Activated T-cell treated with anti-CD3 and anti-CD28 coated beads, Interleukin-2, amount 50 U/mL, for 1 hour (primary cell): ENCODE measurements around the gene CASP8.
"Not testable (repeated sequence)": the region's sequence is repeated elsewhere in the genome, so short reads cannot be mapped to it uniquely, and the experiment has no call there.

Experiments used
- DNase-seq: peaks from one replicate; pipeline ENCODE4 v3.0.0-alpha.2; 2020

The CASP8 gene

DNA sequence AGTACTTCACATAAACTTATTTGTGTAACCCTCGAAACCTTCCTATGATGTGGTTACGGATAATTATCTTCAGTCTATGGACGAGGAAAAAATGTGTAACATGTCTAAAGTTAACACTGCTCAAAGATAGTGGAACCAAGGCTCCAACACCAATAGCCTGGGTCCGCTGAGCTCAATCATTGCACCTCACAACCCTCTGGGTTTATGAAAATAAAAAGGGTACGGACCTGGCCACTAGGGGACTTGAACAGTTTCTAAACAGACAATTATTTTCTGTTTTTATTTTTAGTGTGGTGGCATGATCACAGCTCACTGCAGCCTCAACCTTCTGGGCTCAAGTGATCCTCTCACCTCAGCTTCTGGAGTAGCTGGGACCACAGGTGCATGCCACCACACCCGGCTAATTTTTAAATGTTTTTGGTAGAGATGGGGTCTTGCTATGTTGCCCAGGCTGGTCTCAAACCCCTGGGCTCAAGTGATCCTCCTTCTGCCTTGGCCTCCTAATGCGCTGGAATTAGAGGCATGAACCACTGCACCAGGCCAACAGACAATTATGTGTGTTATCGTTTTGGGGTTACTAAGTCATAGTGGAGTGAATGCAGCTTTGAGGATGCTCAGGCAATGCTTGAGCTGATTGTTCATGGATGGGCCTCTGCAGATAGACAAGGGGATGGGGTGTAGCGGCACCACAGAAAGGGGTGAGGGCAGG lies 10.1 kb downstream of the CASP8 start:
- no peak for DNase-seq

DNA sequence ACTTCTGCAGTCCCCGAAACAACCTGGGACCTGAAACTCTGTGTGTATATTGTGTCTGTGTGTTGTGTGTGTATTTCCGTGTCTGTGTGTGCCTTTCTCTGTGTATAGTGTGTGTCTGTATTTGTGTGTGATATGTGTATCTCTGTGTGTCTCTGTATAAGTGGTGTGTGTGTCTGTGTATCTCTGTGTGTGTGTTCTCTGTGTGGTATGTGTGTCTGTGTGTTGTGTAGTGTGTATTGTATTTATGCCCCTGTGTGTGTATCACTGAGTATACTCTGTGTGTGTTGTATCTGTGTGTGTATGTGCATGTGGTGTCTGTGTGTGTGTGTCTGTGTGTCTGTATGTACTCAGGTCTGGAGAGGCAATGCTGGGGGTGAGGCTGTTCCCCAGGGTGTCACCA lies 11.6 kb downstream of the CASP8 start:
- no peak for DNase-seq

DNA sequence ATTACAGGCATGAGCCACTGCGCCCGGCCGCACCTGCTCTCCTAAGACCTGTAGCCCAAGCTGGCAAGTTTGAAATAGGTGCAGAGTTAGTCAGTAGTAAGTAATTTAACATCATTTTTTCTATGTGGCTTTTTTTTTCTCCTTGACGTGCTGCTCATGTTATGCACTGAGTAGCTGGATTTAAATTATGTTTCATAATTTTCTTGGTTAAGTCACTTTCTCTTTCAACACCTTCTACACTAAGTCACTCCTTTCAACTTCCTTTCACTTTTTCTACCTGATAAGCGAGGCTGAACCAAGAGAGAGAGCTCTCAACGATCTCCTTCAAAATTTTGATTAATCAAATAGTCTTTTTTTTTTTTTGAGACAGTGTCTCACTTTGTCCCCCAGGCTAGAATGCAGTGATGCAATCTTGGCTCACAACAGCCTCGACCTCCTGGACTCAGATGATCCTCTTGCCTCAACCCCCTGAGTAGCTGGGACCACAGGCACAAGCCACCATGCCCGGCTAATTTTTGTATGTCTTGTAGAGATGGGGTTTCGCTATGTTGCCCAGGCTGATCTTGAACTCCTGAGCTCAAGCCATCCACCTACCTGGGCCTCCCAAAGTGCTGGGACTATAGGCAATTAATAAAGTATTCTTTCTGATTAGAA lies 13.1 kb downstream of the CASP8 start:
- DNase-seq = no peak

DNA sequence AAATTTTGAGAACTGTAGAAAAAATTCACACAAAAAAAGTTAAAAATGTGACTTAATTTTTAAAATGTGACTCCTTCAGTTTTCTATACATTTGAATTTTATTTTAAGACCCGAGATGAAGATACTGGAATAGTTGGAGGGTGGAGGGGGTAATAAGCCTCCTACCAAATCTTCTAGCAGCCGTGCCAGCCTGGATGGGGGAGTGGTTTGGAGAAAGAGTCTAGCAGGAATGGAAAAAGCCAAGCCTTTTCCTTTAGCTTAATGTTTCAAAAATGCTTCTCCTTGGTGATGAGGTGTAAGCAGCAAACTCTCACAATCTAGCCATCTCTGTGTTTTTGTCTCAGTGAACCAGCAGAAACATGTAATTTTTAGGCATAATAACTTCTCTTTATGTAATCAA lies 14.7 kb downstream of the CASP8 start:
- DNase-seq = no peak

DNA sequence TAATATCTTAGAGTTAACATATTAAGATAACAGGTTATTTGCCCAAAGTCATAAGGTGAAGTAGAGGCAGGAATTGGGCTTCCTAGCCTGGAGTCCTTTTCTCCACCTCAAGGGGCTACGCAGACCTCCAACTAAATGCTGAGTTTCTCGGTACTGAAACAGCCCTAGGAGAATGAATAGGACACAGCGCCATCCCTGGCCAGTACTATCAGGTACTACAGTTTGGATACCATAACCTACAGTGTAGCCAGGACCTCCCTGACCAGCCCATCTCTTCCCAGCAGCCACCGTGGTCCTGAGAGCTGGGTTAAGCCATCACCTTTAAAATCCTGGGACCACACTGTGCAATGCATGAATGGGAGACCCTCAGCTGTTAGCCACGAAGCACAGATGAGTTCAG lies 15.7 kb downstream of the CASP8 start:
- DNase-seq = no peak

DNA sequence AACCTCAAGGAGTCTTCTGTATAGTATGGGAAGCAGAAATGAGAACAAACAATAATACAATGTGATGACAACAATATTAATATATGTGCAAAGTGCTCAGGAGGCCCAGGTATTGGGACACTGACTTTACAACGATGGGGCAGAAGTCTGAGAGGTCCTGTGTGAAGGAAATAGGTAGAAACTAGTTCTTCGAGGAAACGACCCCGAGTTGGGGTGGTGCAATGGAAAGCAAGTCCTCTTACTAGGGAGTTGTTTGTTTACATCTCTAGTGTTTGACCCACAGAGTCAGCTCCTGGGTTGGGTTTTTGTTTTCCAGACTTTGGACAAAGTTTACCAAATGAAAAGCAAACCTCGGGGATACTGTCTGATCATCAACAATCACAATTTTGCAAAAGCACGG lies 16.2 kb downstream of the CASP8 start:
- DNase-seq = no peak

DNA sequence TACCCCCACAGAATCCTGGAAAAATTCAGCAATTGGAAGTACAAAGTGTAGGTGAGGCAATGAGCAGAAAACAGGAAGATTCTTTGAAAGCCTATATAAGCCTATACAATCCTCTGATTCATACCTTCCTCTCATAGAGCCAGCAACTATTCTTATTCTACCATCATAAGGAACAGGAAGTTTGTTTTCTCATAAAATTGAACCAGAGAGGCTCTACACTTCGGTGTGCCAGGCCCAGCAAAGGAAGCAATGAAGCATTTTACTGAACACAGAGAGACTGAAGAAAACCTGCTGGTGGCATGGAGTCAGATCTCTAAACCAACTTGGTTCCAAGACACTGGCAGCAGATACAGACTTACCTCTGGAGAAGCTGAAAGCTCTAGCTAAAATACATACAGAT lies 18.7 kb downstream of the CASP8 start:
- DNase-seq = no peak

DNA sequence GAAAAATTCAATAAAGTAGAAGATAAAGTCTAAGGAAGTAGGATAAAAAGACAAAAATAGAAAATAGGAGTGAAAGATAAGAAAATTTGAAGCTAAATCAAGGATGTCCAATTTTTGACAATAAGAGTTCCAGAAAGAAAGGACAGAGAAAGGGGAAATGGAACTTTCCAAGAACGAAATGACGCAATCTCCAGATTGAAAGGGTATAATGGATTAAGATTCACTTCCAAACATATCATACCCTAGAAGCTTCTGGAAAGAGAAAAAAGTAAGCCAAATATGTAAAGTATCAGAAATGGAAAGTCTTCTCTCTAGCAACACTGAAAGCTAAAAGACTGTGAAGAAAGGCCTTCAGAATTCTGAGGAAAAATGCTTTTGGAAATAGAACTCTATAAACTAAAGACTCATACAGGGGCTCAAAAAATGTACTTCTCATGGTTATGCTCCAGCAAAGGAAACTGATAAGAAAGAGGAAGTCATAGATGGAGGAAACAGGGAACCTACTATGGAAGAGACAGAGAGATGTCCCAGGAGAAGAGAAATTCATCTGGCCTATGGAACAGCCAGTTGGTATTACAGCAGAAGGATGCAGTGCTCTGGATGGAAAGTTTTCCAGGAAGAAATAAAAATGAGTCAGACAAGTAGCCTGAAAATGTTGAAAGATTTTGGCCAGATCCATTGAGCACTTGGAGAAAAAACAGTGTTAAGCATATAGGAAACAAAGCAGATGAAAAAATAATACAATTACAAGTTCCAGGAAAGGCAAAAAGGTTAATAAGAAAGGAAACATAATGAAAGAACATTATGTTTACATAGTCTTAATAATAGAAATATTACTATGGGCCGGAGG lies 20.1 kb downstream of the CASP8 start:
- DNase-seq = no peak

DNA sequence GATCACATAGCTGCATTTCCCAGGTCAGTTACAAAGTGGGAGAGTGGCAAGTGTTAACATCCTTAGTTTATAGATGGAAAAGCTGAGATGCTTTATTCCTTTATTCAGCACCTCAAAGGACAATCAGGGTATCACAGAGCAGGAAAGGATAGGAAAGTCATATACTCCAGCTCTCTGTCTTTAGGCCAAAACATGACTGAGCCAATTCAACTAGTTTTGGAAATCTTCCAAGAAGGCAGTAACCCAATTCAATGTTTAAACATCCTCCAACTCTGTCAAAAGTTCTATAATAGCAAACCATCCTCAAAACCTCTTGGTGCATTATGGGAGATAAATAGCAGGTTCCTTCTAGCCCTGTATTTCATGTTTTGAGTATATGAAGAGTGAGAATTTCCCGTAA lies 25.2 kb downstream of the CASP8 start:
- DNase-seq = no peak

DNA sequence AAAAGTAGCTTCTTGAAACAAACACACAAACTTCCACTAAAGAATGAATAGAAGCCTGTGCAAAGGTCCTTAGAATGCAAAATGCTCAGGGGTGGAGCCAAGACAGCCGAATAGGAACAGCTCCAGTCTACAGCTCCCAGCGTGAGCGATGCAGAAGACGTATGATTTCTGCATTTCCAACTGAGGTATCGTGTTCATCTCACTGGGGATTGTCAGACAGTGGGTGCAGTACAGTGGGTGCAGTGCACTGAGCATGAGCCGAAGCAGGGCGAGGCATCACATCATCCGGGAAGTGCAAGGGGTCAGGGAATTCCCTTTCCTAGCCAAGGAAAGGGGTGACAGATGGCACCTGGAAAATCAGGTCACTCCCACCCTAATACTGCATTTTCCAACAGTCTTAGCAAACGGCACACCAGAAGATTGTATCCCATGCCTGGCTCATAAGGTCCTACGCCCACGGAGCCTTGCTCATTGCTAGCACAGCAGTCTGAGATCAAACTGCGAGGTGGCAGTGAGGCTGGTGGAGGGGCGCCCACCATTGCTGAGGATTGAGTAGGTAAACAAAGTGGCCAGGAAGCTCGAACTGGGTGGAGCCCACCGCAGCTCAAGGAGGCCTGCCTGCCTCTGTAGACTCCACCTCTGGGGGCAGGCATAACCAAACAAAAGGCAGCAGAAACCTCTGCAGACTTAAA lies 30.3 kb downstream of the CASP8 start:
- DNase-seq = not testable (repeated sequence)

DNA sequence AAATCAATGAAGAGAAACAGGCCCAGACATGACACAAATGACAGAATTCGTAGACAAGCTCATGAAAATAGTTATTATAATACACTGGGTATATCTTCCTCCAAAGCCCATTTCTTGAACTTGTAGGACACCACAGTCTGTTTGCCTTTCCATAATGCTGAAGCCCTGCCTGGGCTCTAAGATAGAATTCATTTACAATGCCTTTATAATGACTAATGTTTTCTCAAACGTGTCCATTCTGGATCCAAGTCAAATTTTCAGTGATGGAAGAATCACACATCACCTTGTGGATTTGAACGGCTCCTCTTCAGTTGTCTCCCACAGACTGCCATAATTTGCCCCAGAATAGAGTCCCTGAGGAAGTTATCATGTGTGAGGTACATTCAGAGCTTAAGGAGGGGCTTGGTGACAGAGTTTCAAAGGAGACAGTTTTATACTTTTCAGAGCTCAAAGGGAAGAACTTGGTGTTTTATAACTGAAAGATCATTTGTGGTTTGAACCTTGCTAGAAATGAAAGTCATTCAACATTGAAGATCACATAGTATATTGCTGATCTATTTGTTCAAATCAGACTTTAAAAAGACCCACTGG lies 38.2 kb downstream of the CASP8 start:
- DNase-seq = no peak

DNA sequence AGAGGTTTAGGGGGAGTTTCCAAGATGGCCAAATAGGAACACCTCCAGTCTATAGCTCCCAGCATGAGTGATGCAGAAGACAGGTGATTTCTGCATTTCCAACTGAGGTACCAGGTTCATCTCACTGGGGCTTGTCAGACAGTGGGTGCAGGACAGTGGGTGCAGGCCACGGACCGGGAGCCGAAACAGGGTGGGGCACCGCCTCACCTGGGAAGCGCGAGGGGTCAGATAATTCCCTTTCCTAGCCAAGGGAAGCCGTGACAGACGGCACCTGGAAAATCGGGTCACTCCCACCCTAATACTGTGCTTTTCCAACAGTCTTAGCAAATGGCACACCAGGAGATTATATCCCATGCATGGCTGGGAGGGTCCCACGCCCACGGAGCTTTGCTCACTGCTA lies 39.6 kb downstream of the CASP8 start:
- DNase-seq = not testable (repeated sequence)

DNA sequence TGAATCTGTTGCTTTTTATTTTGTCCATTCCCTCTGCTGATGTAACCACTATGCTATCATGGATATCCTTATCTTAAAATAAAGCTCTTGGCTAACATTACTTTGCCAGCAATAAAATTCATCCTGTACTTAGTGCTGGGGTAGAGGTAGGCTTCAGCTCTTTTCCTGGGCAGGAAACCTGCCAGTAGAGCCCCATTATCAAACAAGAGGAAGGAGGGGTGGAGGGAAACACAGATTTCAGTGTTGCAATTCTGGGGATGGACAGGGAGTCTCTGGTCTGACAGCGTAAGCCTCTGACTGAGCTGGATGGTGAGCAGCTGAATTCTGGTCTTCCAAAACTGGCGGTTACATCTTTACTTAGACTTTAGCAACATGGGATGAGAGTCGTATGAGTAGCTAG lies 47.5 kb downstream of the CASP8 start:
- no peak for DNase-seq

DNA sequence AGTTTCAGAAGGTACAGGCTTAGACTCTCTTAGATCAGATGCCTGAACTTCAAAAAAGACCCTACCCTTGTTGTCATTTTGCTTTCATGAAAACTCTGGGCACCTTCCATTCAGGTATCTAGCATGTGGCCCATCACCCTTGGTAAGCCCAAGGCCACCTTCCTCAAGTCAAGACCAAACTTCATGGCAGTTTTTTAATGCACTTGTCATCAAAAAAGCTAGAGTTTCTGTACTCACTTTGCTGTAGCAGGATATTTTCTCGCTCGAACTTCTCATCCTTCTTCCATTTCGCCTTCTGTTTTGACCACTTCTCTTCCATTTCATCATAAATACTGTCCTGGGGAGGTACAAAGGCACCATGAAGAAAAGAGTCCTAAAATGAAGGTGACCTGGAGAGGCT lies 48.6 kb downstream of the CASP8 start:
- no peak for DNase-seq

DNA sequence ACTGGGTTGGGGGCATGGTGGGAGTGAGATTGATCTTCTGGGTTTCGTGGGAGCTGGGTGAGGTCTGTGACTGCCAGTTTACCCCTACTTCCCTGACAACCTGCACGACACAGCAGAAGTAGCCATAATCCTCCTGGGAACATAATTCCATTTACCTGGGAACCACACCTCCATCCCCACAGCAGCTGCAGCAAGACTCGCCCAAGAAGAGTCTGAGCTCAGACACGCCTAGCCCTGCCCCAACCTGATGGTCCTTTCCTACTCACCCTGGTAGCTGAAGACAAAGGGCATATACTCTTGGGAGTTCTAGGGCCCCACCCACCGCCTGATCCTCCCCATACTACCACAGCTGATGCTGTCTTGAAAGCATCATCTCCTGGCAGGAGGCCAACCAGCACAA lies 53.0 kb downstream of the CASP8 start:
- DNase-seq = no peak

DNA sequence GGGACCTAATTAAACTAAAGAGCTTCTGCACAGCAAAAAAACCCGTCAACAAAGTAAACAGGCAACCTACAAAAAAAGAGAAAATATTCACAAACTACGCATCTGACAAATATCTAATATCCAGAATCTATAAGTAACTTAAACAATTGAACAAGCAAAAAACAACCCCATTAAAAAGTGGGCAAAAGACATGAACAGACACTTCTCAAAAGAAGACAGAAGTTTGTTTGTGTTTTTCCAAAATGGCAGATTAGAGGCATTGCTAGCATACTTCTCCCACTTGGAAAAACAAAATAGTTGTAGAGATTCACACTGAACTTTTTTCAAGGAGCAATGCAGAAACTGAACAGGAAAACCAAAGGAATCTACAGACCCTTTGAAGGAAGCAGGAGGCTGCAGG lies 59.2 kb downstream of the CASP8 start:
- no peak for DNase-seq

DNA sequence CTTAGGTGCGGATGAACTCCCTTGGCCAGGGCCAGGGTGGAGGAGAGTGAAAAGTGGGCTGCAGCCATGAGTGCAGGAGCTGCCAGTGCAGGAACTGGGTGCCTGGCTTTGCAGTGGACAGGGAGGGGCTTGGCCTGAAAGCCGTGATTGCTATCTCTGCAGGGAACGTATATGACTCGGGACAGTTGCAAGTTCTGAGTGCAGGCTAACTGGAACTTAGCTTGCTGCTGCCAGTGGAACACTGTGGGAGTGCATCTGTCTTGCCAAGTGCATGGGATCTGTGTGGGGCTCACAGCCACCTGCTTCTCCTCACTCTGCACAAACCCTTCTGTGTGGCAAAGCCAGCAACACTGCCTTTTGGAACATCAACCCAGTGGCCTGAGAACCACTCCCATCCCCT lies 59.9 kb downstream of the CASP8 start:
- DNase-seq = no peak

DNA sequence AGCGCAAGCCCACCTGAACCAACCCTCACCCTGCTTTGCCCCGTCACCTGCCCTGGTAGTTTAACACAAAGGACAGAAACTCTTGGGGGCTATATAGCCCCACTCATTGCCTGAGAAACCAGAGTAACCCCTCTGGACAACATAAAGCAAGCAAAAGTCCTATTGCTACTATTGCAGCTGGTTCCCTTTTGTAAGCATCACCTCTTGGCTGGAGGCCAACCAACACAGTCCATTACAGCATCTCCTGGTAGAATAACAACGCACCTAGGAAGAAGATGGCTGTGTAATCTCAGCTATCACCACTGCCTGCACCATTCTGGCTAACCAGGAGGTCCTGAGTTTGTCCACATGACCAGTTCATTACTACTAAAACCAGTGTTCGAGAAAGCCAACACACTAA lies 60.4 kb downstream of the CASP8 start:
- DNase-seq = no peak

DNA sequence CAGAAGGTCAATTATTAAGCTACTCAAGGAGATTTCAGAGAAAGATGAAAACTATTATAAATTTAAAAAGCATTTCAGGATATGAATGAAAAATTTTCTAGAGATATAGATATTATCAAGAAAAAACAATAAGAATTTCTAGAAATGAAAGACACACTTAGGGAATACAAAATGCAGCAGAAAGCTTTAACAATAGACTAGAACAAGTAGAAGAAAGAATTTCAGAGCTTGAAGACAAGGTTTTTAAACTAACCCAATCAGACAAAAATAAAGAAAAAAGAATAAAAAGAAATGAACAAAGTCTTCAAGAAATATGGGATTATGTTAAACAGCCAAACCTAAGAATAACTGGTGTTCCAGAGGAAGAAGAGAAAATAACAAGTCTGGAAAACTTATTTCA lies 62.4 kb downstream of the CASP8 start:
- no peak for DNase-seq

DNA sequence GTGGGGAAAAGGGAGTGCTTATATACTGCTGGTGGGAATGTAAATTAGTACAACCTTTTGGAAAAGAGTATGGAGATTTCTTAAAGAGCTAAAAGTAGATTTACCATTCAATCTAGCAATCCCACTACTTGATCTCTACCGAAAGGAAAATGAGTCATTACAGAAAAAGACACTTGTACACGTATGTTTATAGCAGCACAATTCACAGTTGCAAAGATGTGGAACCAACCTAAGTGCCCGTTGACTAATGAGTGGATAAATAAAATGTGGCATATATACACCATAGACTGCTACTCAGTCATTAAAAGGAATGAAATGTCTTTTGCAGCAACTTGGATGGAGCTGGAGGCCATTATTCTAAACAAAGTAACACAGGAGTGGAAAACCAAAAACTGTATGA lies 67.3 kb downstream of the CASP8 start:
- no peak for DNase-seq

DNA sequence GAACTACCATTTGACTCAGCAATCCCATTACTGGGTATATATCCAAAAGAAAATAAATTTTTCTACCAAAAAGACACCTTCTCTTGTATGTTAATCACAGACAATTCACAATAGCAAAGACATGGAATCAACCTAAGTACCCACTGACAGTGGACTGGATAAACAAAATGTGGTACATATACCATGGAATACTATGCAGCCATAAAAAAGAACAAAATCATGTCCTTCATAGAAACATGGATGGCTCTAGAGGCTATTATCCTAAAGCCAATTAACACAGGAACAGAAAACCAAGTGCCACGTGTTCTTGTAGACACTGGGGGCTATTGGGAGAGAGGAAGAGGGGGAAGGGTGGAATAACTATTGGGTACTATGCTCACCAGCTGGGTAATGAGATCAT lies 69.1 kb downstream of the CASP8 start:
- no peak for DNase-seq
